Measurements from ENCODE around the gene TNS1.
A peak's percentile ranks its signal among the peaks of the same experiment; 100 is the strongest.

Gene TNS1

GRCh38 chr2:217851191-217852020 lies 151.4 kb downstream of the TNS1 start:
- DNase-seq (ENCODE audit: low read depth): peak; percentile 55

GRCh38 chr2:217849154-217849975 lies 153.4 kb downstream of the TNS1 start:
- DNase-seq (ENCODE audit: low read depth): no peak

- DNase-seq (ENCODE audit: low read depth): no peak
These were observed 154.3 kb downstream of the TNS1 start for GRCh38 chr2:217848351-217848957.

GRCh38 chr2:217847552-217848350 lies 155.0 kb downstream of the TNS1 start:
- DNase-seq (ENCODE audit: low read depth): no peak

GRCh38 chr2:217847115-217847514 lies 155.7 kb downstream of the TNS1 start:
- no peak for DNase-seq (ENCODE audit: low read depth)

GRCh38 chr2:217846321-217846743 lies 156.5 kb downstream of the TNS1 start:
- DNase-seq (ENCODE audit: low read depth): no peak

GRCh38 chr2:217845301-217845700 lies 157.5 kb downstream of the TNS1 start:
- DNase-seq (ENCODE audit: low read depth): no peak

- DNase-seq (ENCODE audit: low read depth): no peak
These were observed 158.1 kb downstream of the TNS1 start for GRCh38 chr2:217844696-217845095.

- no peak for DNase-seq (ENCODE audit: low read depth)
These were observed 159.5 kb downstream of the TNS1 start for GRCh38 chr2:217843324-217843723.

GRCh38 chr2:217842017-217842416 lies 160.8 kb downstream of the TNS1 start:
- DNase-seq (ENCODE audit: low read depth): no peak

GRCh38 chr2:217840522-217840921 lies 162.3 kb downstream of the TNS1 start:
- no peak for DNase-seq (ENCODE audit: low read depth)

- DNase-seq (ENCODE audit: low read depth): no peak
These were observed 163.1 kb downstream of the TNS1 start for GRCh38 chr2:217839750-217840107.

GRCh38 chr2:217839073-217839749 lies 163.6 kb downstream of the TNS1 start:
- DNase-seq (ENCODE audit: low read depth): no peak

GRCh38 chr2:217838409-217838831 lies 164.4 kb downstream of the TNS1 start:
- DNase-seq (ENCODE audit: low read depth): no peak

GRCh38 chr2:217837530-217837929 lies 165.3 kb downstream of the TNS1 start:
- no peak for DNase-seq (ENCODE audit: low read depth)

GRCh38 chr2:217836901-217837491 lies 165.8 kb downstream of the TNS1 start:
- peak; percentile 61 for DNase-seq (ENCODE audit: low read depth)

GRCh38 chr2:217835931-217836891 lies 166.6 kb downstream of the TNS1 start:
- DNase-seq (ENCODE audit: low read depth): peak; percentile 88

- no peak for DNase-seq (ENCODE audit: low read depth)
These were observed 167.9 kb downstream of the TNS1 start for GRCh38 chr2:217834744-217835513.

GRCh38 chr2:217834057-217834620 lies 168.7 kb downstream of the TNS1 start:
- DNase-seq (ENCODE audit: low read depth): no peak

Measured in GM04503 (cell line).